ENCODE results near the gene PGS1. TPM values are rescaled to one million over a fixed set of nuclear protein-coding genes. Genes with fewer than 3 reads are reported as not detected.

Gene PGS1
- total RNA-seq, 1 donor from 2014 or later: 45.2 TPM

DNA sequence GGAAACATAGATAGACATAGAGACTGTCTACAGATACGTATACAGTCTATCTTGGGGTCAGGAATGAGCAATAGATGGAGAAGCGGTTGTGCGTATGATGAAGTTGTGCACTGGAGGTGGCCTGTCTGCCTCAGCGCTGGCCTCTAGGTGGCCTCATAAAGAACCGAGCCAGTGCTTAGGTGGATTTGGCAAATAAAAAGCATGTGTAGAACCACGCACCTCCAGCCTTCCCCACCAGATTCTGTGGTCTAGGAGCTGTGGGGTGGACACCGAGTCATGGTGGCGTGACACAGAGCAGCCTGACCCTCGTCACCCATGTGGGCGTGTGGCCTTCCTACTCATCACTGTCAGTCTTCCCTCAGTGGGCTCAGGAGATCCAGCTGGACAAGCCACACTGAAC lies 34.0 kb downstream of the PGS1 start:
- Mint-ChIP-seq H3K36me3 (peaks cover 5% of the 10 kb centered on the region), H3K27ac (no peak overlapping the region), H3K27me3 (ENCODE audit: insufficient read depth, low read depth) (no peaks in the 10 kb centered on the region), H3K4me3 (no peak overlapping the region), H3K4me1 (peaks cover 4% of the 10 kb centered on the region), H3K9me3 (no peaks in the 10 kb centered on the region)
- Histone ChIP-seq H3K4me1 (no peaks in the 10 kb centered on the region), H3K9ac (no peak overlapping the region), H3F3A (ENCODE audit: low read depth) (no peaks in the 10 kb centered on the region), H3K4me2 (no peak overlapping the region), H3K27me3 (no peaks in the 10 kb centered on the region), H3K27ac (no peak overlapping the region), H2AFZ (replicated peaks) (no peak overlapping the region), H3K79me2 (ENCODE audit: low read depth) (peaks cover 41% of the 10 kb centered on the region), H4K20me1 (ENCODE audit: low read depth) (peaks cover 44% of the 10 kb centered on the region), H3K4me3 (no peak overlapping the region), H3K36me3 (no peaks in the 10 kb centered on the region), H3K9me3 (ENCODE audit: low read depth) (no peaks in the 10 kb centered on the region)
- peak; percentile 31 for DNase-seq (ENCODE audit: low spot score)
- TF ChIP-seq, protein P1, sequence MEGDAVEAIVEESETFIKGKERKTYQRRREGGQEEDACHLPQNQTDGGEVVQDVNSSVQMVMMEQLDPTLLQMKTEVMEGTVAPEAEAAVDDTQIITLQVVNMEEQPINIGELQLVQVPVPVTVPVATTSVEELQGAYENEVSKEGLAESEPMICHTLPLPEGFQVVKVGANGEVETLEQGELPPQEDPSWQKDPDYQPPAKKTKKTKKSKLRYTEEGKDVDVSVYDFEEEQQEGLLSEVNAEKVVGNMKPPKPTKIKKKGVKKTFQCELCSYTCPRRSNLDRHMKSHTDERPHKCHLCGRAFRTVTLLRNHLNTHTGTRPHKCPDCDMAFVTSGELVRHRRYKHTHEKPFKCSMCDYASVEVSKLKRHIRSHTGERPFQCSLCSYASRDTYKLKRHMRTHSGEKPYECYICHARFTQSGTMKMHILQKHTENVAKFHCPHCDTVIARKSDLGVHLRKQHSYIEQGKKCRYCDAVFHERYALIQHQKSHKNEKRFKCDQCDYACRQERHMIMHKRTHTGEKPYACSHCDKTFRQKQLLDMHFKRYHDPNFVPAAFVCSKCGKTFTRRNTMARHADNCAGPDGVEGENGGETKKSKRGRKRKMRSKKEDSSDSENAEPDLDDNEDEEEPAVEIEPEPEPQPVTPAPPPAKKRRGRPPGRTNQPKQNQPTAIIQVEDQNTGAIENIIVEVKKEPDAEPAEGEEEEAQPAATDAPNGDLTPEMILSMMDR (IDR thresholded peaks at IDR 0.05): peak; percentile 51
- TF ChIP-seq EZH2phosphoT487 (IDR thresholded peaks at IDR 0.05) (no peak), EZH2 (IDR thresholded peaks at IDR 0.05) (no peak)

DNA sequence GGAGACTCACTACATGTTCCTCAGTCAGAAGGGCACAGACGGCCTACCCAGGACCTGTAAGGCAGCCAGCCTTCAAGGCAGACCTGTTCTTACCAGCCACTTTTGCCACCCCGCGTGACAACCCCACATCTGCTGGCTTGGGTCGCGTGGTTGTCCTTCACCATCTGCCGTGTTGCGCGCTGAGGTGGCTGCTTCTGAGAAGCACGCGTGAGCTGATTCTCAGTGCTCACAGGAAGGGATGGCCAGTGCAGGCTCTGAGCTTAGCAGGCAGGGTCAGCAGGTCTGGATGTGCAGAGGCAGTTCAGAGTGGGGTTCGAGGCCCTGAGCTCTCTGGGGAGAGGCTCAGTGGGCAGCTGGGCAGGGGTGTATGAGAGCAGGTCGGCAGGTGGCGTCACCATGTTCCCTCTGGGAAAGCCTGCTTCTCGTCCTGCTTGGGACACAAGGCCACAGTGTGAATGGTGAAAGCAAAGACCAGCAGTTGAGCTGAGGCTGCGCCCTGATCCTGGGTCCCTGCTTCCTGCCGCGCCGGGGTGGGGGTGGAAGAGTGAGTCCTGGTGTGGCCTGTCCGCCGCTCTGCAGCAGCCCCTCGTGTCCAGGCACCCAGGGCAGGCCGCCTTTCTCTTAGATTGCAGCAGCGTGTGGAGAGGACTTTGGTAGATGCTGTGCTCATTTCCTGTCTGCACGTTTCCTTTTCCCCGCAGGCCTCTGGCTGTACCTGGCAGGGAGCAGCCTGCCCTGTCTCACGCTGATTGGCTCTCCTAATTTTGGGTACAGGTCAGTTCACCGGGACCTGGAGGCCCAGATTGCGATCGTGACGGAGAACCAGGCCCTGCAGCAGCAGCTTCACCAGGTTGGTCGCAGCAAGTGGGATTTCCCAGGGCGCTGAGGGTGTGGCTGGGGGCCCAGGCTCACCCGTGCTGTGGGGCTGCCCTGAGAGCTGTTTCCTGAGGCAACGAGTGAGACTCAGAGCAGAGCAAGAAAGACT lies 36.0 kb downstream of the PGS1 start:
- Mint-ChIP-seq H3K36me3 (peaks cover 5% of the 10 kb centered on the region), H3K27ac (no peak overlapping the region), H3K4me3 (no peak overlapping the region), H3K27me3 (ENCODE audit: insufficient read depth, low read depth) (no peaks in the 10 kb centered on the region), H3K4me1 (no peaks in the 10 kb centered on the region), H3K9me3 (no peaks in the 10 kb centered on the region)
- Histone ChIP-seq H3K4me1 (no peaks in the 10 kb centered on the region), H3F3A (ENCODE audit: low read depth) (no peaks in the 10 kb centered on the region), H3K9ac (no peak overlapping the region), H3K4me3 (no peak overlapping the region), H2AFZ (replicated peaks) (no peak overlapping the region), H3K27me3 (no peaks in the 10 kb centered on the region), H3K4me2 (no peak overlapping the region), H3K79me2 (ENCODE audit: low read depth) (peaks cover 20% of the 10 kb centered on the region), H3K9me3 (ENCODE audit: low read depth) (no peaks in the 10 kb centered on the region), H3K27ac (no peak overlapping the region), H4K20me1 (ENCODE audit: low read depth) (peaks cover 23% of the 10 kb centered on the region), H3K36me3 (no peaks in the 10 kb centered on the region)
- no peak for DNase-seq (ENCODE audit: low spot score)
- TF ChIP-seq, protein P1 (IDR thresholded peaks at IDR 0.05): no peak
- TF ChIP-seq EZH2 (IDR thresholded peaks at IDR 0.05): no peak
- no peak for TF ChIP-seq EZH2phosphoT487 (IDR thresholded peaks at IDR 0.05)

DNA sequence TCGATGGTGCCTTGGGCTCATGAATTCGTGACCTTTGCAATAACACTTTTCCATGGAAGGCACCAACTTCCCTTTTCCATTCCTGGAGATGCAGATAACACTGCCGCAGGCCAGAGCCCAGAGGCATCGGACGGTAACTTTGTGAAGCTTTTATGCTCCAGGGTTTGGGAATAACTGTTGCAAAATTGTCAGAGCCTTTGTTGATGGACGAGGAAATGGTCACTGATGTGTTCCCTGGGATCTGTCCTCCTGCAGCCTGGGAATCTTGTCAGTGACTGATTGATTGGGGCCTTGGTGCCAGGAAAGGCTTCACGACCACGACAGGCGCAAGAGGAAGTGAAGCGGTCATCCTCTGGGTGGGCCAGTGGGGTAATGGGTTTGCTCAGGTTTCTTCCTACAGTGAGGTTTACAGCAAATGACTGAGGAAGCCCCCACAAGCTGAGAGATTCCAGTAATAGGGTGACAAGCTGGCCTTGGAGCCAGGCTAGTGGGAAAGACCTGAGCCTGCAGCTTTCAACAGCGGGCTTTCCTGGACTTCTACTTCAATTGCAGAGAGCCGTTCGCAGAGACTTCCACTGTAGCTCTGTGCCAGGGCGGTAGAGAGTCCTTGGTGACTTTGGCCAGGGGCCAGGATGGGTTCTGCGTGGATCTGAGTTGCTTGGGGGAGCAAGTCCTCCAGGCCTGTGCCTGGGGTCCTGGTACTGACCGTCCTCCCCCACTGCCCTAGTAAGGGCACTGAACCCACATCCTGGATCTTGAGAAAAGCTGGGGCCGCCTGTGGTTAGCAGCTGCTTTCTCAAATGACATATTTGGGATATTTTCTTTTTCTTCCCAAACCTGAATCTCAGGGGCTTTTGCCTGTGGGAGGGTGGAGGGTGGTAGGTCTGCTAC lies 37.6 kb downstream of the PGS1 start:
- no peak overlapping the region for H3K27ac Mint-ChIP-seq

More for the DNA sequence above, 37.6 kb downstream of the PGS1 start:
- peaks cover 9% of the 10 kb centered on the region for H3F3A ChIP-seq (ENCODE audit: low read depth)
- peaks cover 18% of the 10 kb centered on the region for H3K79me2 ChIP-seq (ENCODE audit: low read depth)
- no peak overlapping the region for H2AFZ ChIP-seq (replicated peaks)
- H3K4me1 ChIP-seq: no peaks in the 10 kb centered on the region
- peaks cover 18% of the 10 kb centered on the region for H4K20me1 ChIP-seq (ENCODE audit: low read depth)
- H3K27ac ChIP-seq: no peak overlapping the region
- H3K4me1 Mint-ChIP-seq: no peaks in the 10 kb centered on the region
- no peak for DNase-seq (ENCODE audit: low spot score)
- peaks cover 6% of the 10 kb centered on the region for H3K36me3 Mint-ChIP-seq
- no peak overlapping the region for H3K4me3 Mint-ChIP-seq
- no peaks in the 10 kb centered on the region for H3K9me3 ChIP-seq (ENCODE audit: low read depth)
- H3K27me3 ChIP-seq: no peaks in the 10 kb centered on the region
- no peak overlapping the region for H3K4me3 ChIP-seq
- no peaks in the 10 kb centered on the region for H3K36me3 ChIP-seq
- no peaks in the 10 kb centered on the region for H3K9me3 Mint-ChIP-seq
- peaks cover 2% of the 10 kb centered on the region for H3K27me3 Mint-ChIP-seq (ENCODE audit: insufficient read depth, low read depth)
- TF ChIP-seq, protein P1 (IDR thresholded peaks at IDR 0.05): no peak
- TF ChIP-seq EZH2phosphoT487 (IDR thresholded peaks at IDR 0.05) (no peak), EZH2 (IDR thresholded peaks at IDR 0.05) (no peak)
- H3K9ac ChIP-seq: no peak overlapping the region
- no peak overlapping the region for H3K4me2 ChIP-seq
